CD1c-positive myeloid dendritic cell (primary cell): ENCODE results near the gene TTC23.

ENCODE experiments used
- DNase-seq: peaks from one replicate; pipeline ENCODE4 v3.0.0-alpha.2; 2016; ENCODE audit errors: extremely low spot score

Gene TTC23, protein sequence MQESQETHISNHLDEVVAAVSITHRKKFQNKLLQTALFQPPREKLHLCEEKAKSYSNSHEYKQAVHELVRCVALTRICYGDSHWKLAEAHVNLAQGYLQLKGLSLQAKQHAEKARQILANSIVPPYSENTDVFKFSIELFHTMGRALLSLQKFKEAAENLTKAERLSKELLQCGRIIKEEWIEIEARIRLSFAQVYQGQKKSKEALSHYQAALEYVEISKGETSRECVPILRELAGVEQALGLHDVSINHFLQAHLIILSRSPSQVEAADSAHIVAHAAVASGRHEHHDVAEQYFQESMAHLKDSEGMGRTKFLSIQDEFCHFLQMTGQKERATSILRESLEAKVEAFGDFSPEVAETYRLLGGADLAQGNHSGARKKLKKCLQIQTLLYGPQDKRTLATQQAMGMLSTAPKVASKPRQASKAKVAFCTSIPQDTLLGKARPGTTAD

DNA sequence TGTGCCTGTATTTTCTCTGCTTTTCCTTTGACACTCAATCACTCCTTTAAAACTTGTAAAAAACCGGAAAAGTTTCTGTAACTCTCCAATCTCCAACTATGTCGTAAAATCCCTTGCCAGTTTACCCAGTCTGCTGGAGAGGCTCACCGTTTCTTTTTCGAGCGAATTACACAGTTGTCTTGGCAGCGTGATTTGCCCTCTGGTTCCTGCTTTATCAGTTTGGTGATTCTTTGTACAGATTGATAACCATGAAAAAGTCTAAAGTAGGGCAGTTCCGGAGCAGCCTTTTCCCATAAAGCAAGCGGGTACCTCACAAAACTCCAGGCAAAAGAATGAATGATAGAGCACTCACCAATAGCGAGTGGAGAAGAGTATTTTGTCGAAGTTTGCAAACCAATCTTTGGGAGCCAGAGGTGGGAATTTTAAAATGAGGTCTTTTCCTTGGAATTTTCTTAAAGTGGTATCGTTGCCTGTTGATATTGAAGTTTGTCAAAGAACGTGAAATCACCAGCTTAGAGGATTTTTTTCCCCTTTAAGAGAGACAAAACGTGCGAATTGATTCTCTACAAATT, at the start of gene TTC23:
TTC23 (minus strand) TSS at position 312 of the 572 bp plus-strand sequence. CDS start 20,869 bp downstream, outside the sequence.
- peak; percentile 15 for DNase-seq

DNA sequence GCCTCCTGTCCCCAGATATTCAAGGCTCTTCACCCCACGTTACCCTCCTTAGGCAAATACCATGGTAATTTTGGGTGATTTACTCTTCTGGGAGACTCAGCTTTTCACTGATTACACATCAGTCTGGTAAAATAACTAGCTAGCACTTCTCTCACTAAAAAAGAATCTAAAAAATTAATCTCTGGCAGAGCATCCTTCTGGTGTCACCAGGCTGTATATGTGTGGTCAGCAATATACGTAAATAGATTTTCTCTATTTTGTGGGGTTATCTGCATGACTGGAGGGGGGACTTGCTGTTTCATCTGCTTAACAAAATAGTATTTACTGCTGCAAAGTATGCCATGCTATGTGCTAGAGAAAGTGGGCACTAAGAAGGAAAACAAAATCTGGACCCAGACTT, 47.0 kb upstream of the TTC23 start:
- DNase-seq = no peak

DNA sequence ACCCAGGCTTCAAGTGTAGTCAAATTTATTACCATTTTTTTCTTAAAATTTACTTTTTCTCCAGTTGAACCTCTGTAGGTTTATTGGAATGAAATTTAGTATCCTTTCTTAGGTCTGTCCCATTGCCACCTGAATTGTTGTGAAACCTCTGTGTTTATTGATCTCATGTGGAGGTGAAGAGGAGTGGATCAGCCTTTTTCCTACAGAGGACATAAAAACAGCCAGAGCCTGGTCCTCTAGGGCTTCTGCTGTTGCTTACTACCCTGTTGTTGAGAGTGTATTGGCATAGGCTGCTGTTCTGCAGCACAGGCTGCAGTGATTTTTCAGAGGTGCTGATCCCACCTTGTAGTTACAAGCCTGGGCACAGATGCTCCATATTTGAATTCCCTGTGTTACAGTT, 46.5 kb upstream of the TTC23 start:
- no peak for DNase-seq

DNA sequence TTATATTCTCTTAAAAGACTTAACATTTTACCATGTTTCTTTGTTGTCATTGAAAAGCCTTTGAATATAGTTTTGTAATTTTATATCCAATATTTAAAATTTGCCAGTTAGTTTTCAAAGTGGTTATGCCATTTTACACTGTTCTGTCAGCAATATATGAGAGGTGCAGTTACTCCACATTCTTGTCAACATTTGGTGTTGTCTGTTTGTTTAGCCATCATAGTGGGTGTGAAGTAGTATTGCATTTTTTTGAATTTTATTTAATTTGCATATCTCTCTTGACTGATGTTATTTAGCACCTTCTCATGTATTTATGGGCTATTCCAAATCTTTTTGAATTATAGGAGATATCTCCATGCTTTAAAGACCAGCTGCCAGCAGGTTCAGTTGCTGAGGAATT, 42.3 kb upstream of the TTC23 start:
- DNase-seq = no peak

DNA sequence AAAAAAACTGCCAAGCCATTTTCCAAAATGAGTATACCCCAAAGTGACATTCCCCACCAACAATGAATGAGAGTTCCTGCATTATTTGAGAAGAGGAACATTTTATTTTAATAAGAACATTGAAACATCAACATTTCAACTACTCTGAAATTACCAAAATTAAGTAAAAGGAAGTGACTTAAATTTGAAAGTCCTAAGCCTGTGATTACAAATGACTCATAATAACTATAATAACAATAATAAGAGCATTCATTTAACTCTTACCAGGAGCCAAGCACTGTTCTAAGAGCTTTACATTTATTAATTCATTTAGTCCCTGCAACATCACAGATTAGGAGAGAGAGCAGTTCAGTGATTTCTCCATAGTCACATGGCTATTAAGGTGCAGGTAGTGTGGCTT, 34.3 kb upstream of the TTC23 start:
- DNase-seq = no peak

DNA sequence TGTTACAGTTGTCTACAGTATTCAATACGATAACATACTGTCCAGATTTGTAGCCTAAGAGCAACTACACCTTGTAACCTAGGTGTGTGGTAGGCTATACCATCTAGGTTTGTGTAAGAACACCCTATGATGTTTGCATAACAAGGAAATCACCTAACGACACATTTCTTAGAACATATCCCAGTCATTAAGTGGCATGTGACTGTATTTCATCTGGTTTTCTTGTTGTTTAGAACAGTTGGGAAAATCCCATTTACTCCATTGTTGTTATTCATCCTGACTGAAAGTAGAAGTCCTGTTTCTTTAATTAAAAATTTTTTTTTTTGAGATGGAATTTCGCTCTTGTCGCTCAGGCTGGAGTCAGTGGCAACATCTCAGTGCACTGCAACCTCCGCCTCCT, 33.2 kb upstream of the TTC23 start:
- no peak for DNase-seq

DNA sequence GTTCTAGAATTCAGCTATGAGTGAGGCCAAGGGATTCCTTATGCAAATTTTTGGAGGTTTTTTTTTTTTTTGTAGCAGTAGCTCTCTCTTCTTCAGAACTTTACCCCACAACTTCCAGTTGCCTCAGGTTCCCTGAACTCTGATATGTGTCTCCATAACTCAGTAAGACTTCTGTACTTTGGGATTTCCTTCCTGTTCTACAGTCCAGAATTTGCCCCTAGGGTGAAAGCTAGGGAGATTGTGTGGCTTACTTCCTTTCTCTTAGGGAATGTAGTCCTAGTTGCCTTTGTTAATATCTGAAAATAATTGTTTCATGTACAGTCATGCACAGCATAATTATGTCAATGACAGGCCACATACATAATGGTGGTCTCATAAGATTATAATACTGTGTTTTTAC, 32.7 kb upstream of the TTC23 start:
- peak; percentile 3 for DNase-seq

DNA sequence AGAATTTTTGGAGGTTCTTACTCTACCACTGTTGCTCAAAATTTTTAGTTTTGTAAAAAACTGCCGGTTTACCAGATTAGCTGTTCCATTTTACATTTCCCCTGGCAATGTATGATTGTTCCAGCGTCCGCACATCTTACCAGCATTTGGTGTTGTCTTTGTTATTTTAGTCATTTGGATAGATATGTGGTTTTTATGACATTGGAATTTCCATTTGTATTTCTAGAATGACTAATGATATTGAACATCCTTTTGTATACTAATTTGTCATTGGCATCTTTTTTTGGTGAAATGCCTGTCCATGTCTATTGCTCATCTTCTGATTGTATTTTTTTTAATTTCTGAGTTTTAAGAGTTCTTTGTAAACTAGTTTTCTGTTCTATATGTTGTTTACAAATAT, 30.4 kb upstream of the TTC23 start:
- DNase-seq = no peak

DNA sequence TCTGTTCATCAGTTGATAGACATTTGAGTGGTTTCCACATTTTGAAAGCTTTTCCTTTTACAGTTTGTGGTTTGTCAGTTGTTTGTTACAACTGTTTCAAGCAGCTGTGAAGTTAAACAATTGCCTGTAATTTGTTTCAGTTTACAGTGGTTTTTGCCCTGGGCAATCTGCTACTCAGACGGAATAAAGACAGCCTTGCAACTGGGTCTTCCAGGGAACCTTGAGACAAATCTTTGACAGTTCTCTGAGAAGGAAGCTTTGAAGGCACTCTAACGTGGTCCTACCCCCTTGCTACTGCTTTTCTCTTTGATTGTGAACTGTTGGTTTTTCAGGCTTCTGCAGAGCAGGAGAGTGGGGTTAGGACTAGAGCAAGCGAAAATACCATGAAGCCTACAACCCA, 29.9 kb upstream of the TTC23 start:
- no peak for DNase-seq

DNA sequence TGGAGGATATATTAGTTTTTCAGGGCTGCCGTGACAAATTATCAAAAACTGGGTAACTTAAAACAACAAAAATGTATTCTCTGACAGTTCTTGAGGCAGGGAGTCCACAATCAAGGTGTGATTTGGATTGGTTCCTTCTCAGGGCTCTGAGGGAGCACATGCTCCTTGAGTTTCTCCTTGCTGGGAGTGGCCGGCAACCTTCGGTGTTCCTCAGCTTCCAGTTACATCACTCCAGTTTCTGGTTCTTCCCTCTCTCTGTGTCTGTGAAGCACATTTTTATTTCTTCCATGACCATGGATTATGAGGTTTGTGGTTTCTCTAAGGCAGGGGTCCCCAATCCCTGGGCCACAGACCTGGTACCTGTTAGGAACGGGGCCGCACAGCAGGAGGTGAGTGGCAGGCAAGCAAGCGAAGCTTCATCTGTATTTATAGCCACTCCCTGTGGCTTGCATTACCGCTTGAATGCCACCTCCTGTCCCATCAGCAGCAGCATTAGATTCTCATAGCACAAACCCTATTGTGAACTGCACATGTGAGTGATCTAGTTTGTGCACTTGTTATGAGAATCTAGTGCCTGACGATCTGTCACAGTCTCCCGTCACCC, 26.2 kb upstream of the TTC23 start:
- no peak for DNase-seq

DNA sequence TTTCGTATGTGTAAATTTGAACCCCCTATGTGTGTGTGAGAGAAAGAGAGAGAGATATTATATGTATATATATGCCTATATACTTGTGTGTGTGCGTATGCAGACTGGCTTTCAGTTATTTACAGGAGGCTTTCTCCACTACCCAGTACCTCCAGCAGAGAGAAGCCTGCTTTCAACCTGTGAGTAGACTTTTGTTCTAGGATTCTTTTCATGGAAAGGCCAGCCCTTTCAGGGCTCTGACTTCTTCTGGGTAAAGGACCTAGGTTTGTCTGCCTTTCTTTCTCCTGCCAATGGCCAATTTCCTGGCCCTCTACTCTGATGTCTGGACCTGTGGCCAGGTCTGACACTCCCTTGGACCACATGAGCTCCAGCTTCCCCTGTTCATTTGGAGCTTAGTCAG, 25.7 kb upstream of the TTC23 start:
- no peak for DNase-seq

DNA sequence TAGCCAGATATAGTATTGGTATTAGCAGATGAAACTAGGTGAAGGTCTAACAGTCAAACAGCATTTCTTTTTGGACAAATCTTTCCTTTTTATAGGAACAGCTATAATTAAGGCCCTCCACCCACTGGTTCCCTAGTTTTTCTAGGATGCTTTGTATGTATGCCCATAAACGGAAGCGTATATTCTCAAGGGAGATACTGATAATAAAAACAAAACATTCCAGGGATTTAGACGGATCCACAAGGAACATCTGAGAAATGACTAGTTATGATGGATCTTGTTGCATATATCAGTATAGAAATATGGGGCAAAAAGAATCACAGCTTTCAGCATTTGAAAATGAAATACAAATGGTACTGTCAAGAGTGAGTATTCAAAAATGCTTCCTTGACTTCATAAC, 24.4 kb upstream of the TTC23 start:
- no peak for DNase-seq

DNA sequence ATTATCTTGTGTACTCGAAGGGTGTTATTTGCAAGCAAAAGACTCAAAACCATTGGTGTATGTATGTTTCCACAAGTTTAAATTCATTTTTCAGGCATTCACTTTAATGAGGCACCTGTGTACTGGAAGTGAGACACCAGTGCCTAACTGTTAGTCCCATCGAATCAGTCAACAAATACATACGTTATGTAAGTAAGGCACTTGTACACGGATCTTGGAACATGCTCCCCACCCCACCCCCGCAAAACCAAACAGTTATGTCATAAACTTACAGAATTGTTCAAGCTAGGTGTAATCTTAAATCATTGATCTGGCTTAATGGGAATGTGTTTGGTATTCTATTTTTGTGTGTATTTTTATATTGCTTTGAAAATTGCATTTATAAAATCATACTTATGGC, 19.1 kb upstream of the TTC23 start:
- no peak for DNase-seq

DNA sequence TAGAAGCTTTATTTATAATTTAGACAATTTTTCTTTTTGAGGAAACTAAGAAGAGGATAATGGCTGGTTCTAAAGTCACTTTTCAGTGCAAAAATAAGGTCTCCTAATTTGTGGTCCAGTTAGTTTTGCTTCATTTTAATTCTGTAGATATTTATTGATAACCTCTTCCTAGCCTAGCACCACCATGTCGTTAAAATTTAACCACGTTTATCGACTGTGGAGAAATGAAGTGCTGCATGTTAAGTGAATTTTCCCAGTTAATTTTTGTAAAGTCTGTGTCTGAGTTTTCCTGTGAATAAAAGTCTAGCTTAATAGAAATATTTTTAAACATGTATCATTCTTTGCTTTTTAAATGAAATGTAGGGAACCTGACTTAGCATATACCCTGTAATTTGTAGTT, 18.6 kb upstream of the TTC23 start:
- DNase-seq = no peak

DNA sequence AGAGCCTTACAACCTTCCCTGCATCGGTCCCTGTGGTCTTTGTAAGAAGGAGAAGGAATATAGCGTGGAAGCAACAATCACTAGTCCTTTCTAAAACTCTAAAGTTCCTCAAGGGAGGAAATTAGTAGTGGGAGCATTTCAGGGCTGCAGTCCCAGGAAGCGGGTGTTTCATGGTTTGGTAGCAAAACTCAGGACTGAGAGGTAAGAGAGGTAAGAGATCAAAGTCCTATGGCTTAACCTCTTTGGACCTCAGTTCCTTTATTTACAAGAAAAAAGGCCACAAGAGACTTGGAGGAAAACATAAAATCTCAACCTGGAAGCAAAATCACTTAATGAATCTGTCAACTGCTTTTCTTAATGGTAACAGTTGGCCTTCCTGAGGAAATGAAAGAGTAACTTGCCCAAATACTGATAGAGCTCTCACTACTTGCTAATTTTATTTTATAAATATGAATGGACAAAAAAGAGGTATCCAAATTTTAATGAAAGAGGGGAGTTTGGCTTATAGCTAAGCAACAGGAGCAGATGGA, 16.2 kb upstream of the TTC23 start:
- DNase-seq = no peak

DNA sequence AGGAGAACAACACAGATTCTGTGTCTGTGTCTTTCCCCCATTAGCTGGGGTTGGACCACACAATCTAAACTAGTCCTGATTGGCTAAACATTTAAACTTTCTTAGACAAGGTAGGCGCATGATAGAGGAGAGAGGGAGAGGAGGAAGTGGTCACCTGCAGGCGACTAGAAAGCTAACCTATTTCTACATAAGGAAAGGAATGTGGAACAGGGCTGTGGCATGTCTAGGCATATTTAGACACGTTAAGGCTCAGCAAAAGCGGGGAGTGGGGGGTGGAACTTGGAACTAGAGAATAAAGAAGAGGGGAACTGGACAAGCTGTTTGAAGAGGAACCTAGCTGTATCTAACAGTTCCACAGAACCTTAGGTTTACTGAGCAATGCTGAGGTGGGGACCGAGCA, 14.7 kb upstream of the TTC23 start:
- no peak for DNase-seq

DNA sequence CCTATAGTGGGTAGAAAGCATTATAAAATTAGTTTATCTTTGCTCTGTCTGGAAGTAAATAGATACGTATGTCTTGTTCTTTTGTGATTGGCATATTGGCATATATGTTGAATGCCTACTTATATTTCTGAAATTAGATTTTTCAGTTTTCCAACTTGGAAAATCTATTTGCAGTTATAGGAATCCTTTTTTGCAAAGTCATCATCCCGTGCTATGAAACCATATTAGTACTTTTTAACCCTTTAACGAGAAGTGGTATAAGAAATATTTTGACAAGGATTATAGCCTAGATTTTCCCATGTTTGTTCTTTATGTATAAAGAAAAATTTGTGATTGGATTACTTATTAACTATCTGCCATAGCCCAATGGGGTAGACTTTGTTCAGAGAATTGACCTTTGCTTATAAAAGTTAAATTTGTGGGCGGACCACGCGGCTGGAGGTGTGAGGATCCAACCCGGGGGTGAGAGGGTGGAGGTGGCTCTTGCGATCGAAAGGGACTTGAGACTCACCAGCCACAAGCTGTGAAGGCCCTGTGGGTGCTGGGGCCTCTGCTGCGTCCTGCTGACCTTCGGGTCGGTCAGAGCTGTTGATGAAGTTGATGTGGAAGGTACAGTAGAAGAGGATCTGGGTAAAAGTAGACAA, 7.8 kb upstream of the TTC23 start:
- no peak for DNase-seq

DNA sequence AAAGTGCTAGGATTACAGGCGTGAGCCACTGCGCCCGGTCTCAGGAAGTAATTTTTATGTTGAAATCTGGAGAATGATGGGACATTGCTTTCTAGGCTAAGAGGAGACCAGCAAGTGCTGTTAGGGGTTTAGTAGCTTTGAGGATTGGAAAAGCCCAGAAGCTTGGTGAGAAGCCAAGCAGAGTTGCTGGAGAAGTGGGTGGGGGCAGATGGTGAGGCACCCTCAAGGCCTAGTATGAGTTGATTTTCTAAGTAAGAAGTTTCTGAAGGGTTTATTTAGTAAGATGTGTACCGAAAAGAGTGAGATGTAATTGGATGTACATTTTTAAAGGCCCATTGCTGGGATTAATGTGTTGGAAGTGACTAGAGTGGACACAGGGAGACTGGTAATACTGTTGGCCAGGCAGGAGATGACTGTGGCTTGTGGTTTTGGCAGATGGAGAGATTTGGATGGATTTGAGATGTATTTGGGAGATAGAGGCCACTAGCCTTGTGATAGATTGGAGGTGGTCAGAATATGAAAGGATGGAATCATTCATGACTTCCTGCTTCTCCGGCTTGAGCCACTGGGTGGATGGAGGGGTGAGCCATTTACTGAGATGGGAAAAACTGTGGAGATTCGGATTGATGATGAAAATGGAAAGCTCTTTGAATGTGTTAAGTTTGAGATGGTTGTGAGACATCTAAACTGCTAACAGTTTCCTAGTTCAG, 4.2 kb upstream of the TTC23 start:
- no peak for DNase-seq

DNA sequence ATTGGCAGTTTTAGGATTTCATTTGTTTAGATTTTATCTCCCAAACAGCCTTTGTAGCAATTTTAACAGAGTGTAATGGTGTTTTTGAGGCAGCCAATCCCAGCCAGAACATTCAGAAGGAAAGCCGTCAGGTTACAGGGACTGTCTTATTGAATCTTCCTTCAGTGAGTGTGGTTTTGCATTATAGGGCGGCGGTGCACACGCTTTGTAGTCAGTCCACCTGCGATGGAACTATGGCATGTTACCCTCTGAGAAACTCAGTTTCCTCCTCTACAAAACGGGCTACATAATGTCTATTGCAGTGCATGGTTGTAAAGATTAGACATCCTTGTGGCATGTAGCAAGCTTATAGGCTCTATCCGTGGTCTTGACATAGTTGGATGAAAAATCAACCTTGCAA, 2.9 kb upstream of the TTC23 start:
- no peak for DNase-seq

DNA sequence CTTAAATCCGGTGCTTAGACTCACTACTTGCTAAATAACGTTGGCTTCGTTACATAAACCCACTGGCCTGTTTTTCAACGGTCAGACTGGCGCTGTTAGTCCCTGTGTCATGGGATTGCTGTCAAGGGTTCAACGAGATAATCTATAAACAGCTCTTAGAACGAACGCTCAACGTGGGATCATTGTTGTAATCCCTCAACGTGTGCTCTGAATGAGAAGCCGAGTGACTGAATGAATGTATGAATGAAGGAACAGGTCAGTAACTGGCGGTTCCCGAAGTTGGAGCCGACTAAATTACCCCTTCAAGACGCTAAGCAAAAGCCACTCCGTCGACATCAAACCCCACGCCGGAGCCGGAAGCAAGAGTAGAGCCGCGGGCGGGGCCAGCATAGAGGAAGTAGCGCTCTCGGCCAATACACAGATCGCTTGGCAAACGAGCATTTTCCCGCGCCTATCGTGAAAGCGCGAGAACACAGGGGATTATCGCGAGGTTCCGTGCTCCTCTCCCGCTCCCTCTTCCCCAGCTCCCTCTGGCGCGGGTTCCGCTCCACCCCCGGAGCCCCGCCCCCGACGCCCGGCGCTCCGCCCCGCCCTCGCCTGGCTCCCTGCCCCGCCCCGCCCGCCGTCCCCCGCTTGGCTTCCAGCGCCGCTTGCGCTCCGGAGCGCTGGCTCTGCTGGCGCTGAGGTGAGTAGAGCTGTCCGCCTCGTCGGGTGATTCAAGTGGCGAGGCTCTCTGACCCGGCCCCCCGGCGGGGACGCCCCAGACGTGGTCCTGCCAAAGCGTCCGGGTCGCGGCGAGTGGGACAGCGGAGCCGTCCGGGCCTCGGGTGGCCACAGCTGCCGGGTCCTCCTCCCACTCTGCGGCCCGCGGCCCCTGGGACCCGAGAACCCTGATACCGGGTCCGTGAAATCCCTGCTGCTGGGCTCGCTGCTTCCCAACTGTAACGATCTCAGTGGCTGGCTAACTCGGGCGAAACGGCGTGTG, 1.8 kb upstream of the TTC23 start, which contains the start of gene LRRC28:
LRRC28 (plus strand) TSS at position 625 of the 985 bp plus-strand sequence. CDS start 4,477 bp downstream, outside the sequence.
- DNase-seq = peak; percentile 99

DNA sequence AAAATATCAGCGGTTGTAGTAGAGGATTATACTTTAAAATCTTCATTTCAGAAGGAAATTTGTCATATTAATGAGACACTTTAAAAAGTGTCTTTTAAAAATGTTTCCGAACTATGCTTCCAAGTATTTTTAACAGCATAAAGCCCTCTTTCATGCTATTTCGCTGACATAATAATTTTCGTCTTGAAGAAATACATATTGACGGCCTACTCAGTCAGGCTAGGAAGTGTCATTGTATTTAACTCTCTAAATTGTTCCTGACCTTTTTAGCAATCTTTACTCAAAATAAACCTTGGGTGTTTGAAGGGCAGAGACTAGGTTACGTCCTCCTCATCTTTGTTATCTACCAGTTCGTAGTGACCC, 1.1 kb upstream of the TTC23 start:
- DNase-seq = no peak
